PC-3 (cell line): ENCODE data around the gene SLC38A5. TPM values are rescaled to one million over a fixed set of nuclear protein-coding genes. Genes with fewer than 3 reads are reported as not detected.

Source experiments
- ATAC-seq: fragments of 200-7000 bp; cut with Tn5 transposase; 2 replicates; pipeline ENCODE4 v1.9.1; 2020; ENCODE audit warnings: mild to moderate bottlenecking, moderate library complexity
- BruUV-seq: library from RNA; stranded (reverse); fragments of 400-500 nt; replicated peaks from 2 replicates; lab custom pipeline; 2021; lab: Mats Ljungman, UMichigan
- CTCF ChIA-PET: fragments of 300-600 bp; sonication (Branson Sonifier 250); formaldehyde crosslinking; loops from one replicate; lab custom pipeline; 2022; ENCODE audit warnings: antibody characterized with exemption; lab: Charles Lee
- POLR2A ChIA-PET: fragments of 300-600 bp; sonication (Branson Sonifier 250); formaldehyde crosslinking; loops from one replicate; lab custom pipeline; 2022; ENCODE audit warnings: antibody characterized with exemption; ENCODE audit not compliant: unreplicated experiment; lab: Charles Lee
- DNase-seq: peaks from one replicate; pipeline ENCODE4 v3.0.0-alpha.2; 2015
- H2AFZ ChIP-seq: fragments of 300-600 bp; sonication (generic); 2 replicates; pipeline ENCODE4 v1.6.0; 2016; ENCODE audit warnings: antibody characterized with exemption, low read length
- H3F3A ChIP-seq: fragments of 300-600 bp; sonication (generic); one replicate; pipeline ENCODE4 v1.6.0; 2017; ENCODE audit warnings: antibody characterized with exemption, low read length, control low read depth, mild to moderate bottlenecking; ENCODE audit not compliant: unreplicated experiment
- H3K27ac ChIP-seq: fragments of 300-600 bp; sonication (generic); 2 replicates; pipeline ENCODE4 v1.5.1; 2016; ENCODE audit warnings: mild to moderate bottlenecking, low read length
- H3K27me3 ChIP-seq: fragments of 300-600 bp; sonication (generic); 2 replicates; pipeline ENCODE4 v1.6.1; 2016; ENCODE audit warnings: low read length, mixed read lengths
- H3K36me3 ChIP-seq: fragments of 300-600 bp; sonication (generic); 2 replicates; pipeline ENCODE4 v1.6.1; 2016; ENCODE audit warnings: low read depth, mixed run types, low read length, mixed read lengths
- H3K4me1 ChIP-seq: fragments of 300-600 bp; sonication (generic); 2 replicates; pipeline ENCODE4 v1.5.1; 2016; ENCODE audit warnings: low read length; ENCODE audit not compliant: insufficient read depth
- H3K4me2 ChIP-seq: fragments of 300-600 bp; sonication (generic); 2 replicates; pipeline ENCODE4 v1.6.0; 2016; ENCODE audit warnings: low read length
- H3K4me3 ChIP-seq: fragments of 300-600 bp; sonication (generic); 2 replicates; pipeline ENCODE4 v1.5.1; 2016; ENCODE audit warnings: mild to moderate bottlenecking, low read length, mixed read lengths
- H3K79me2 ChIP-seq: fragments of 300-600 bp; sonication (generic); 2 replicates; pipeline ENCODE4 v1.6.1; 2017; ENCODE audit warnings: low read length, mixed read lengths
- H3K9ac ChIP-seq: fragments of 300-600 bp; sonication (generic); 2 replicates; pipeline ENCODE4 v1.6.0; 2016; ENCODE audit warnings: mild to moderate bottlenecking, low read length
- H3K9me2 ChIP-seq: fragments of 300-600 bp; sonication (generic); replicated peaks from 2 replicates; pipeline ENCODE4 v1.6.1; 2016; ENCODE audit warnings: mixed run types, low read length, mixed read lengths
- H3K9me3 ChIP-seq: fragments of 300-600 bp; sonication (generic); 2 replicates; pipeline ENCODE4 v1.6.1; 2016; ENCODE audit warnings: low read length, mixed read lengths
- H4K20me1 ChIP-seq: fragments of 300-600 bp; sonication (generic); 2 replicates; pipeline ENCODE4 v1.6.1; 2016; ENCODE audit warnings: low read length, mixed read lengths
- CTCF ChIP-seq: fragments of 300-600 bp; sonication (generic); conservative IDR thresholded peaks from 2 replicates; pipeline ENCODE4 v1.5.1; 2017; ENCODE audit warnings: antibody characterized with exemption, low read depth, mild to moderate bottlenecking, low read length
- EZH2 ChIP-seq: fragments of 300-600 bp; sonication (generic); IDR thresholded peaks from one replicate; pipeline ENCODE4 v1.6.1; 2017; ENCODE audit warnings: antibody characterized with exemption, mild to moderate bottlenecking, low read length; ENCODE audit not compliant: unreplicated experiment
- EZH2phosphoT487 ChIP-seq: fragments of 300-600 bp; sonication (generic); IDR thresholded peaks from 2 replicates; pipeline ENCODE4 v1.6.1; 2018; ENCODE audit warnings: mild to moderate bottlenecking, antibody characterized with exemption, low read length, borderline replicate concordance
- intact Hi-C: fragments of 100-400 bp; cut with micrococcal nuclease; formaldehyde crosslinking; loops from 2 replicates; pipeline ENCODE4 v1.9.0; 2023
- total RNA-seq: library from RNA; depleted of rRNA; stranded (reverse); fragments of >200 nt; gene quantifications from 2 replicates; pipeline ENCODE4 v1.2.3, GENCODE V29; 2014

SLC38A5 gene
- total RNA-seq, 1 experiment from 2014 or later, result 2.4 TPM

- intact Hi-C loops, result loop anchor here (5.0 kb wide), 1 partner anchor 120 kb away; the partner anchor contains the start of gene WDR13
- peak overlapping the region; percentile 100 for H3K4me2 ChIP-seq
- no peak overlapping the region for H2AFZ ChIP-seq
- CTCF ChIA-PET, result no interaction called here
- H3K4me3 ChIP-seq, result peak overlapping the region; percentile 91
- H3K4me1 ChIP-seq, result peaks cover 19% of the 10 kb centered on the region
- no peak for ATAC-seq
- no TSS peak for BruUV-seq
- H3K36me3 ChIP-seq, result peaks cover 7% of the 10 kb centered on the region
- no peaks in the 10 kb centered on the region for H3F3A ChIP-seq
- peak overlapping the region; percentile 87 for H3K27ac ChIP-seq
- H3K9ac ChIP-seq, result peak overlapping the region; percentile 100
- DNase-seq, result no peak
- H3K79me2 ChIP-seq, result peaks cover 65% of the 10 kb centered on the region
- peaks cover 10% of the 10 kb centered on the region; the same call in 1 of the 2 replicates for H4K20me1 ChIP-seq
- no peaks in the 10 kb centered on the region for H3K9me2 ChIP-seq
- TF ChIP-seq EZH2 (no peak), EZH2phosphoT487 (no peak), CTCF (no peak)
- H3K9me3 ChIP-seq, result no peaks in the 10 kb centered on the region
- POLR2A ChIA-PET, result no interaction called here
- H3K27me3 ChIP-seq, result no peaks in the 10 kb centered on the region
Observed at GRCh38 chrX:48476919-48477318, 6.9 kb upstream of the SLC38A5 start.

- Histone ChIP-seq H4K20me1 (peaks cover 10% of the 10 kb centered on the region; the same call in 1 of the 2 replicates), H3K9ac (peak within 1 kb of the TSS; percentile 100), H3K79me2 (peaks cover 62% of the 10 kb centered on the region), H3K27ac (peak within 1 kb of the TSS; percentile 87), H3K9me3 (no peaks in the 10 kb centered on the region), H2AFZ (peak within 1 kb of the TSS; percentile 97), H3K4me1 (peaks cover 19% of the 10 kb centered on the region), H3F3A (no peaks in the 10 kb centered on the region), H3K9me2 (no peaks in the 10 kb centered on the region), H3K4me2 (peak within 1 kb of the TSS; percentile 100), H3K4me3 (peak within 1 kb of the TSS; percentile 91), H3K27me3 (no peaks in the 10 kb centered on the region), H3K36me3 (peaks cover 2% of the 10 kb centered on the region; the same call in 1 of the 2 replicates)
- peak; percentile 89 for DNase-seq
- POLR2A ChIA-PET, result no interaction called here
- TSS peak; percentile 86 for BruUV-seq
- TF ChIP-seq CTCF (no peak), EZH2phosphoT487 (no peak), EZH2 (no peak)
- intact Hi-C loops, result loop anchor here (2.0 to 5.0 kb wide), 2 partner anchors 15 to 121 kb away; partner anchors contain the start of gene WDR13
- ATAC-seq, result peak; percentile 93
- CTCF ChIA-PET, result interaction anchor here (0.5 kb wide), 1 partner anchor 64 kb away, joined by 3 read pairs; the partner anchor contains the start of gene TBC1D25
Observed at GRCh38 chrX:48475774-48476577, 5.9 kb upstream of the SLC38A5 start, which contains the start of gene FTSJ1. Gene FTSJ1, plus strand, starts transcription at chrX:48476199. Its CDS starts 1,849 bp downstream, at chrX:48478048.
